Nephron (organoid): ENCODE measurements around the gene RAB7B.

Experiments
- H3K27ac Mint-ChIP-seq, 3 experiments: 2 replicates each; pipeline ENCODE4 v1.8.0; 2020; ENCODE audit warnings: mixed read lengths in 3 of 3, mild to moderate bottlenecking in 2 of 3, moderate library complexity in 1 of 3
- H3K27me3 Mint-ChIP-seq: 2 replicates; pipeline ENCODE4 v1.8.0; 2021; ENCODE audit warnings: low read depth, mild to moderate bottlenecking, moderate library complexity, mixed read lengths
- H3K36me3 Mint-ChIP-seq: 2 replicates; pipeline ENCODE4 v1.8.0; 2020; ENCODE audit warnings: low read depth, mixed read lengths
- H3K4me1 Mint-ChIP-seq: 2 replicates; pipeline ENCODE4 v1.8.0; 2020; ENCODE audit warnings: mixed read lengths
- H3K4me3 Mint-ChIP-seq, 3 experiments: 2 replicates each; pipeline ENCODE4 v1.8.0; 2020; ENCODE audit warnings: mild to moderate bottlenecking in 3 of 3, mixed read lengths in 3 of 3, moderate library complexity in 2 of 3
- H3K9me3 Mint-ChIP-seq: 2 replicates; pipeline ENCODE4 v1.8.0; 2020; ENCODE audit warnings: mixed read lengths
- TF ChIP-seq, protein P1 (sequence below), 3 experiments: fragments of 200-600 bp; sonication (generic); IDR thresholded peaks; one replicate each; pipeline ENCODE4 v1.5.0; 2021; ENCODE audit warnings: antibody characterized with exemption in 3 of 3; ENCODE audit not compliant: unreplicated experiment in 3 of 3

Gene RAB7B

GRCh38 chr1:205990226-205990625 is 13.0 kb downstream of the RAB7B start:
- Mint-ChIP-seq H3K27me3 (peaks cover 3% of the 10 kb centered on the region), H3K4me1 (peaks cover 26% of the 10 kb centered on the region), H3K27ac (no peak overlapping the region), H3K4me3 (no peak overlapping the region), H3K36me3 (no peaks in the 10 kb centered on the region), H3K9me3 (no peaks in the 10 kb centered on the region)
- TF ChIP-seq, protein P1, sequence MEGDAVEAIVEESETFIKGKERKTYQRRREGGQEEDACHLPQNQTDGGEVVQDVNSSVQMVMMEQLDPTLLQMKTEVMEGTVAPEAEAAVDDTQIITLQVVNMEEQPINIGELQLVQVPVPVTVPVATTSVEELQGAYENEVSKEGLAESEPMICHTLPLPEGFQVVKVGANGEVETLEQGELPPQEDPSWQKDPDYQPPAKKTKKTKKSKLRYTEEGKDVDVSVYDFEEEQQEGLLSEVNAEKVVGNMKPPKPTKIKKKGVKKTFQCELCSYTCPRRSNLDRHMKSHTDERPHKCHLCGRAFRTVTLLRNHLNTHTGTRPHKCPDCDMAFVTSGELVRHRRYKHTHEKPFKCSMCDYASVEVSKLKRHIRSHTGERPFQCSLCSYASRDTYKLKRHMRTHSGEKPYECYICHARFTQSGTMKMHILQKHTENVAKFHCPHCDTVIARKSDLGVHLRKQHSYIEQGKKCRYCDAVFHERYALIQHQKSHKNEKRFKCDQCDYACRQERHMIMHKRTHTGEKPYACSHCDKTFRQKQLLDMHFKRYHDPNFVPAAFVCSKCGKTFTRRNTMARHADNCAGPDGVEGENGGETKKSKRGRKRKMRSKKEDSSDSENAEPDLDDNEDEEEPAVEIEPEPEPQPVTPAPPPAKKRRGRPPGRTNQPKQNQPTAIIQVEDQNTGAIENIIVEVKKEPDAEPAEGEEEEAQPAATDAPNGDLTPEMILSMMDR (IDR thresholded peaks at IDR 0.05; ENCODE audit: unreplicated experiment in 3 of 3) = no peak

GRCh38 chr1:205989786-205990185 is 13.4 kb downstream of the RAB7B start:
- TF ChIP-seq, protein P1 (IDR thresholded peaks at IDR 0.05; ENCODE audit: unreplicated experiment in 3 of 3) = no peak
- H3K27ac Mint-ChIP-seq = no peak overlapping the region
- H3K36me3 Mint-ChIP-seq = no peaks in the 10 kb centered on the region
- no peaks in the 10 kb centered on the region for H3K9me3 Mint-ChIP-seq
- no peak overlapping the region for H3K4me3 Mint-ChIP-seq
- peaks cover 3% of the 10 kb centered on the region for H3K27me3 Mint-ChIP-seq
- H3K4me1 Mint-ChIP-seq = peaks cover 25% of the 10 kb centered on the region

DNA sequence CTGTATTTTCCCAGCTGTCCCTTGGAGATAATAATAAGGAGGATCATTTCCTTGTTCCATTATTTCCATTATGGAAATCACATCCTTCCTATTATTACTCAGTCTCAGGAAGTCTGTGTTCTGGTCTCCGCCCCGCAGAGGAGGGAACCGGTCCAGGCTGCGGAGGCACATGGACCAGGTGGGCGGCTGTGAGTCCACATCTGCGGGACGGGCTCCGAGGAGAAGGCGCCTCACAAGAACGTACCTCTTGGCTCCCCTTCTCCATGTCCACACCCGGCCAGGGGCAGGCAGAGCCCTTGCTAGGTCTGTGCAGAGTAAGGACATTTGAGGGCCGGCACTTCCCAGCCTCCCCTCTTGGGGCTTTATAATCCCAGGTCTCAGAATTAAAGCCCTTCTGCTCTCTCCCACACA is 14.6 kb downstream of the RAB7B start:
- Mint-ChIP-seq H3K4me1 (peaks cover 17% of the 10 kb centered on the region), H3K4me3 (no peak overlapping the region), H3K9me3 (no peaks in the 10 kb centered on the region), H3K36me3 (no peaks in the 10 kb centered on the region), H3K27me3 (peaks cover 3% of the 10 kb centered on the region), H3K27ac (no peak overlapping the region)
- TF ChIP-seq, protein P1 (IDR thresholded peaks at IDR 0.05; ENCODE audit: unreplicated experiment in 3 of 3) = no peak

- peak overlapping the region in 2 of 3 experiments; percentile 55 to 63 for H3K27ac Mint-ChIP-seq
- TF ChIP-seq, protein P1 (IDR thresholded peaks at IDR 0.05; ENCODE audit: unreplicated experiment in 3 of 3) = no peak
- peaks cover 3% of the 10 kb centered on the region for H3K27me3 Mint-ChIP-seq
- peaks cover 14% of the 10 kb centered on the region for H3K4me1 Mint-ChIP-seq
- no peaks in the 10 kb centered on the region for H3K36me3 Mint-ChIP-seq
- H3K4me3 Mint-ChIP-seq = no peak overlapping the region
- H3K9me3 Mint-ChIP-seq = no peaks in the 10 kb centered on the region
Measured at GRCh38 chr1:205986861-205987260, 16.3 kb downstream of the RAB7B start.

DNA sequence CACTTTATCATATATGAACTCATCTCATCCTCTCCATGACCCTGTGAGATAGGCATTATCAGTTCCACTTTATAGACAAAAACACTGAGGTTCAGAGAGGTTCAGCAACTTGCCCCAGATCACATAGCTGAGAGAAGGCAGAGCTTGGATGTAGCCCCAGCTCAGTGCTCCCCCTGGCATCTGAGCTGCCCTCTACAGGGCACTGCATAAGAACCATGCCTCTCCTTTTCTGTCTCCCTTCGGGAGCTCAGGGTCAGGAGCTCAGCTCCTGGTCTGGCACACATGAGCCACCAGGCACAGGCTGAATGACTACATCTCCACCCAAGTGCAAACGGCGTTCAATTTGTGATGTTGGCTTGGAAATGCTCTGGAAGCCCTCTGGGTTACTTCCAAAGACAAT is 16.9 kb downstream of the RAB7B start:
- TF ChIP-seq, protein P1 (IDR thresholded peaks at IDR 0.05; ENCODE audit: unreplicated experiment in 3 of 3) = no peak
- H3K4me1 Mint-ChIP-seq = peaks cover 8% of the 10 kb centered on the region
- H3K4me3 Mint-ChIP-seq = no peak overlapping the region
- no peaks in the 10 kb centered on the region for H3K36me3 Mint-ChIP-seq
- no peak overlapping the region for H3K27ac Mint-ChIP-seq
- no peaks in the 10 kb centered on the region for H3K9me3 Mint-ChIP-seq
- H3K27me3 Mint-ChIP-seq = peaks cover 3% of the 10 kb centered on the region

DNA sequence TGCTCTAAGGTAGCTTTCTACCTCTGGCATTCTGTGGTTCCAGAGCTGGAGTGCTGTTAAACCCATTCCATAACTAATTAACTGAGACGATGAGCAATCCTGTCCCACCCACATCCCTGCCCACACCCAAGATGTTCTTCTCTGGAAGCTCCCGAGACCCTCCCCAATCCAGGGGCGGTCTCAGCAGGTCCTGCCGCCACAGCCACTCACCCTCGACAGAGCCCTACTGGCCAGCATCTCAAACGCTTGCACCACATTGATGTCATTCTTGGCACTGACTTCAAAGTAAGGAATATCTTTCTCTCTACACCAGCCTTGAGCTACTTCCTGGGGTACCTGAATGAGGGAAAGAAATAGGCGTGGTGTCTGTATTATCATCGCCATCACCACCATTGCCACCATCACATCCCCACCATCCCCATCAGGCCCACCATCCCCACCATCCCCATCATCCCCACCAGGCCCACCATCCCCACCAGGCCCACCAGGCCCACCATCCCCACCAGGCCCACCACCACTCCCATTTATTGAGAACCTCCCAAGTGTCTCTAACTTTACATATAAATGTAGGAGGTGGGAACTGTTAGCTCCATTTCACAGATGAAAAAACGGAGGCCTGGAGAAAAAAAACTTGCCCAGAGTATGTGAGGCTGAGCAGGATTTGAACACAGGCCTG is 17.7 kb downstream of the RAB7B start:
- no peak overlapping the region for H3K4me3 Mint-ChIP-seq
- no peaks in the 10 kb centered on the region for H3K9me3 Mint-ChIP-seq
- no peaks in the 10 kb centered on the region for H3K27me3 Mint-ChIP-seq
- no peaks in the 10 kb centered on the region for H3K36me3 Mint-ChIP-seq
- H3K27ac Mint-ChIP-seq = no peak overlapping the region
- TF ChIP-seq, protein P1 (IDR thresholded peaks at IDR 0.05; ENCODE audit: unreplicated experiment in 3 of 3) = no peak
- H3K4me1 Mint-ChIP-seq = peaks cover 8% of the 10 kb centered on the region
